Mucosa of descending colon (tissue), 3 donors: ENCODE data around the gene ITPA. TPM values are rescaled to one million over a fixed set of nuclear protein-coding genes. Genes with fewer than 3 reads are reported as not detected.

Experiments used
- ATAC-seq: fragments of 200-7000 bp; cut with Tn5 transposase; one replicate; pipeline ENCODE4 v1.9.1; 2020; ENCODE audit warnings: mild to moderate bottlenecking, moderate library complexity
- DNase-seq, 3 donors: peaks; one replicate each; pipeline ENCODE4 v3.0.0-alpha.2; 2020
- H3K36me3 ChIP-seq: fragments of 200-600 bp; one replicate; pipeline ENCODE4 v1.8.0; 2021; ENCODE audit warnings: low read depth, mild to moderate bottlenecking
- H3K4me1 ChIP-seq: fragments of 200-600 bp; one replicate; pipeline ENCODE4 v1.8.0; 2021; ENCODE audit warnings: low read depth, mild to moderate bottlenecking
- H3K4me3 ChIP-seq: fragments of 200-600 bp; one replicate; pipeline ENCODE4 v1.8.0; 2021; ENCODE audit warnings: mild to moderate bottlenecking
- H3K9me3 ChIP-seq: fragments of 200-600 bp; one replicate; pipeline ENCODE4 v1.8.0; 2021; ENCODE audit warnings: mild to moderate bottlenecking
- intact Hi-C, 2 donors: fragments of 100-400 bp; cut with DNase I in 1 of 2; cut with micrococcal nuclease in 1 of 2; formaldehyde crosslinking; loops; one replicate each; pipeline versions ENCODE4 v1.11.0 to v1.11.1; 2022; cut with DNase I, micrococcal nuclease
- total RNA-seq, 3 donors: library from RNA; stranded (reverse); fragmentation: NEBNext Ultra II Directional in 2 of 3; extraction: Animal tissue kit (Norgen Biotek cat#: 25700) in 2 of 3; gene quantifications; one replicate each; pipeline versions ENCODE4 v1.2.1 to v1.2.4, GENCODE V29; 2021 to 2023
- TF ChIP-seq, protein P1 (sequence below): fragments of 200-600 bp; IDR thresholded peaks from one replicate; pipeline ENCODE4 v1.8.0; 2022; ENCODE audit warnings: antibody characterized with exemption, mild to moderate bottlenecking
- donor health status: DM: no; HTN: no; CAD: no; lungs with moderate emphysema.
- donor health status: DM: no; HTN: no; CAD: no.
- donor health status: DM: no; HTN: yes; CAD: no.

ITPA gene
- total RNA-seq, 3 donors from 2014 or later, result 29.8 to 44.7 (median 43.8) TPM

DNA sequence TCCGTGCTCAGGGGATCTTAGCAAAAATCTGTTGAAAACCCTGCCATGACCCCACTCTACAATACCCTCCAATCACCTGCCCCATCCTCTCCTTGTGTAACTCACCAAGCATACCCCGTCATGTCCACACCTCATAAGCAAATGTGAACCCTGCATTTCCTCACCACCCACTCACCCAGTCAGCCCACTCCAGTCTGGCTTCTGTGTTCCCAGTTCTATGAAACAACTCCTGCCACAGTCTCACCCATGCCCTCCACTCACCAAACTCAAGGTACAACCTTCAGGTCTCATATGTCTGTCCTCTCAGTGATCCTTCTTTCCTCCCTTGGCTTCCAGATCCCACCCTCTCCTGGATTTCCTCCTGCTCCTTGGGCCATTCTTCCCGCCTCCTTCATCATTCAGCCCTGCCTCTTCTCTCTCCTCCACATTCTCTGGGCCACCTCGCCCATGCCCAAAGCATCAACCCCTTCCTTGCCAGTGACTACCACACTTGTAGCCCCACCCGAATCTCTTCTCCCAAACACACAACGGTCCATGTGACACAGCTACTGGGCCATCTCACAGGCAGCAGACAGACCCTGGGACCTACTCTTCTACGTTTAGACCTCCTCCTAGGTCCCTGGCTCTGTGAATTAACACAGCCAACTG is 13.6 kb upstream of the ITPA start:
- no peak for ATAC-seq
- Histone ChIP-seq H3K36me3 (peaks cover 9% of the 10 kb centered on the region), H3K4me1 (no peaks in the 10 kb centered on the region), H3K9me3 (no peaks in the 10 kb centered on the region), H3K4me3 (no peak overlapping the region)
- no peak for DNase-seq
- intact Hi-C loops, result no loop called here
- TF ChIP-seq, protein P1, sequence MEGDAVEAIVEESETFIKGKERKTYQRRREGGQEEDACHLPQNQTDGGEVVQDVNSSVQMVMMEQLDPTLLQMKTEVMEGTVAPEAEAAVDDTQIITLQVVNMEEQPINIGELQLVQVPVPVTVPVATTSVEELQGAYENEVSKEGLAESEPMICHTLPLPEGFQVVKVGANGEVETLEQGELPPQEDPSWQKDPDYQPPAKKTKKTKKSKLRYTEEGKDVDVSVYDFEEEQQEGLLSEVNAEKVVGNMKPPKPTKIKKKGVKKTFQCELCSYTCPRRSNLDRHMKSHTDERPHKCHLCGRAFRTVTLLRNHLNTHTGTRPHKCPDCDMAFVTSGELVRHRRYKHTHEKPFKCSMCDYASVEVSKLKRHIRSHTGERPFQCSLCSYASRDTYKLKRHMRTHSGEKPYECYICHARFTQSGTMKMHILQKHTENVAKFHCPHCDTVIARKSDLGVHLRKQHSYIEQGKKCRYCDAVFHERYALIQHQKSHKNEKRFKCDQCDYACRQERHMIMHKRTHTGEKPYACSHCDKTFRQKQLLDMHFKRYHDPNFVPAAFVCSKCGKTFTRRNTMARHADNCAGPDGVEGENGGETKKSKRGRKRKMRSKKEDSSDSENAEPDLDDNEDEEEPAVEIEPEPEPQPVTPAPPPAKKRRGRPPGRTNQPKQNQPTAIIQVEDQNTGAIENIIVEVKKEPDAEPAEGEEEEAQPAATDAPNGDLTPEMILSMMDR, result no peak

DNA sequence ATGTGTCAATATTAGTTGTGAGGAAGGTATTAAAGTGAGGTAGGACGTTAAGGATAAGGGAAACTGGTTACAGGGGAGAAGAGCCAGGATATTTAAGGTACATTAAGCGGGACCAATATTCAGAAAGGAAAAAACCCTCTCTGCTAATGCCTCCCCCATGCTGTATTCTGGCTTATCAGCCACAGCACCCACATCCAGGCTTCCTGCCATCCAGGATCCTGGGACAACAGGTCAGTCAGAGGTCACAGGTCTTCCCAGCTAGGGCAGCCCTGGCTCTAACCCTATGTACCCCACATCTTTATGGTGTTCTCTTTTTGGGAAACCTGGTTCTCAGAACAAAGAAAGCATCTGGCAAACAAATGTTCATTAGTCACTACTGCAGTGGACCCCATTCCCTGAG is 10.1 kb upstream of the ITPA start:
- Histone ChIP-seq H3K9me3 (no peaks in the 10 kb centered on the region), H3K4me1 (peaks cover 8% of the 10 kb centered on the region), H3K36me3 (peaks cover 9% of the 10 kb centered on the region), H3K4me3 (no peak overlapping the region)
- ATAC-seq, result no peak
- DNase-seq, result no peak
- intact Hi-C loops, result no loop called here
- TF ChIP-seq, protein P1, result no peak

DNA sequence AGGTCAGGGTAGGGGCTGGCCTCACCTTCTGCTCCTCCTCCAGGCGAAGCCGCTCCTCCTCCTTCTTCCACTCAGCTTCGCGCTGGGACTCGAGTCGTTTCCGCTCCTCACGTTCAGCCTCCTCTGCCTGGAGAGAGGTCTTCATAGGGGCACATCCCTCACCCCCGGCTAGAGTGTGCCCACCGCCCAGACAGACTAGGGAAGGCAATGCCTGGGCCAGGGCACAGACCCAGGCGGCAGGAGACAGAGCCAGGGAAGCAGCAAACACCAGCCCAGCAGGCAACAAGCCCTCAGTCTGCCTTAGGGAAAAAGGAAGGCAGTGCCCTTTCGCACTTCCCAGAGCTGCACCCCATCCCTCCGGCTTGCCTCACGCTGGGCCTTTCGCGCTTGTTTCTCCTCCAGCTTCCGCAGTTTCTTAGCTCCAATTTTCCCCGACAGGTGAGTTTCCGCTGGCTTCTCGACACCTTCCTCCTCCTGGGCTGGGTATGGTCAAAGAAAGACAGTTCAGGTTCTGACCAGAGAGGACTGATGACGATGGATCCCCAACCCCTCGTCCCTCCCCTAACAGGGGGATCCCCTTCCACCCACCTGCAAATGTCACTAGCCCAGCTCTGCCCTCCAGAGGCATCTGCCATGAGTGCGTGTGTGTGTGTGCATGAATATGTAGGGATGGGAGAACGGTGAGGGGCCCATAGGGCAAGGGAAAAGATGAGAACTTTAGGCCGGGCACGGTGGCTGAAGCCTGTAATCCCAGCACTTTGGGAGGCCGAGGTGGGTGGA is 9.1 kb upstream of the ITPA start:
- intact Hi-C loops, result no loop called here
- ATAC-seq, result no peak
- DNase-seq, result no peak
- Histone ChIP-seq H3K9me3 (no peaks in the 10 kb centered on the region), H3K4me1 (peaks cover 8% of the 10 kb centered on the region), H3K36me3 (peaks cover 9% of the 10 kb centered on the region), H3K4me3 (no peak overlapping the region)
- TF ChIP-seq, protein P1, result no peak

DNA sequence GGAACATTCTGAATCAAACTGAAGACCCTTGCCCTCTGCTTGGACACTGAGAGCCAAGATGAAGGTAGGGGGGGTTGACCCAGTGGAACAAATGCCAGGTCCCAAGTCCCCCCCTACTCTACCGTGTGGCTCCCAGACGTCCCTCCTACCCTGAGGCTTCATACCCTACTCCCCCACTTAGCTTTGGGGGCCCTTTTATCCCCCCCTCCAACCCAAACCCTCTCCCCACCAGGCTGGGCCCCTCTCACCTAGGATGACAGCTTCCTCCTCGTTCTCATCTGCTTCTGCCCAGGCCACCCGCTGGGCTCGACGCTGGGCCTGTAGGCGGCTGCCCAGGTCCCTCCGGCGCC is 6.4 kb upstream of the ITPA start:
- Histone ChIP-seq H3K9me3 (no peaks in the 10 kb centered on the region), H3K4me1 (peaks cover 8% of the 10 kb centered on the region), H3K4me3 (no peak overlapping the region), H3K36me3 (peaks cover 9% of the 10 kb centered on the region)
- DNase-seq (no peak), ATAC-seq (no peak)
- intact Hi-C loops, result no loop called here
- TF ChIP-seq, protein P1, result no peak

DNA sequence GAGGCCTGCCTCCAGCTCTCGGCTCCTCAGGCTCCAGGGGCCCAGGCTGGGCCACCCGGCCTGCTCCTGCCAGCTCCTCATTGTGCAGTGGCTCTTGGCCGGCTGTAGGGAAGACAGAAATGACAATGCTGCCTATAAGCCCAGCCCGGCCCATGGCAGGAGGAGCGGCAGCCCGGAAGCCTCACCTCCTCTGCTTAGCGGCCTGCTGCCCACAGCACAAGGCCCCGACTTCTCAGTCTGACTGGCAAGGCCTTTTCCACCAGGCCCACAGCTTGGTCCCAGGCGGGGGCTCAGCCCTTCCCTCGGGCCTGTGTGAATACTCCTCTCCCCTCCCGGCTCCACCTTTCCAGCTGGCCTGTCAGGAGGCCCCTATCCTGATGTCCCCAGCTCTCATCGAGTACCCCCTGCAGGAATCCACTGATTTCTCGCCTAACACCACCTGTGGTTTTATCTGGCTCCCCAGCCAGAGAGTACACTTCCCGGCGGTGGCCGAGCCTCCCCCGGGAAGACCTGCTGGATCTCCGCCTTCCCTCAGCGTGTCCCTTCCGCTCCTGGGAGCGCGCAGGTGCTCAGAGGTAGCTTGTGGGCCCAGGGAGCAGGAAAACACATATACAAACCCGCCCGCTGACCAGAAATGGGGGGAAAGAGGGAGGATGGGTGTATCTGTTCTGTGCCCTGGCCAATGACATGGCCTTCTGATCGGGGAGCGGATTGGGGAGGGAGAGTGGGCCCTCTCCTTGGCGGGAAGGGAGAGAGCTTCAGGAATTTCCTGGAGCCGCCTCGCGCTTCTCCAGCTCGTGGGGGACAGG is 5.8 kb upstream of the ITPA start:
- Histone ChIP-seq H3K36me3 (peaks cover 9% of the 10 kb centered on the region), H3K4me1 (peaks cover 8% of the 10 kb centered on the region), H3K9me3 (no peaks in the 10 kb centered on the region), H3K4me3 (peak overlapping the region; percentile 79)
- intact Hi-C loops, result no loop called here
- TF ChIP-seq, protein P1, result no peak
- ATAC-seq (peak; percentile 62), DNase-seq (peak in 2 of 3 donors; percentile 43 to 56)
